ENCODE measurements around the gene BUD31.

Gene BUD31

GRCh38 chr7:99448855-99449254 is 40.1 kb downstream of the BUD31 start:
- Mint-ChIP-seq H3K4me3 (no peak overlapping the region), H3K27me3 (no peaks in the 10 kb centered on the region), H3K9me3 (no peaks in the 10 kb centered on the region), H3K4me1 (peaks cover 8% of the 10 kb centered on the region), H3K36me3 (peaks cover 20% of the 10 kb centered on the region), H3K27ac (no peak overlapping the region)
- ATAC-seq (ENCODE audit: low read depth) (no peak), DNase-seq (ENCODE audit: low spot score in 2 of 2) (no peak)

- Mint-ChIP-seq H3K27ac (peak overlapping the region; percentile 65), H3K9me3 (no peaks in the 10 kb centered on the region), H3K4me3 (no peak overlapping the region), H3K36me3 (peaks cover 21% of the 10 kb centered on the region), H3K27me3 (no peaks in the 10 kb centered on the region), H3K4me1 (peaks cover 6% of the 10 kb centered on the region)
- ATAC-seq (ENCODE audit: low read depth) (no peak), DNase-seq (ENCODE audit: low spot score in 2 of 2) (no peak)
These were observed 40.6 kb downstream of the BUD31 start for GRCh38 chr7:99449326-99449725.

GRCh38 chr7:99451936-99452335 is 43.2 kb downstream of the BUD31 start:
- Mint-ChIP-seq H3K4me1 (peaks cover 6% of the 10 kb centered on the region), H3K9me3 (no peaks in the 10 kb centered on the region), H3K27me3 (no peaks in the 10 kb centered on the region), H3K27ac (no peak overlapping the region), H3K36me3 (peaks cover 18% of the 10 kb centered on the region), H3K4me3 (no peak overlapping the region)
- DNase-seq (ENCODE audit: low spot score in 2 of 2) (no peak), ATAC-seq (ENCODE audit: low read depth) (no peak)

- no peak for DNase-seq (ENCODE audit: low spot score in 2 of 2)
- no peak overlapping the region for H3K27ac Mint-ChIP-seq
- peaks cover 18% of the 10 kb centered on the region for H3K36me3 Mint-ChIP-seq
These were observed 43.8 kb downstream of the BUD31 start for GRCh38 chr7:99452541-99452940.

GRCh38 chr7:99453105-99453504 is 44.3 kb downstream of the BUD31 start:
- Mint-ChIP-seq H3K9me3 (no peaks in the 10 kb centered on the region), H3K36me3 (peaks cover 18% of the 10 kb centered on the region), H3K27ac (no peak overlapping the region), H3K4me1 (peaks cover 6% of the 10 kb centered on the region), H3K4me3 (no peak overlapping the region), H3K27me3 (no peaks in the 10 kb centered on the region)
- ATAC-seq (ENCODE audit: low read depth) (no peak), DNase-seq (ENCODE audit: low spot score in 2 of 2) (no peak)

More at GRCh38 chr7:99452541-99452940, 43.8 kb downstream of the BUD31 start:
- H3K4me3 Mint-ChIP-seq: no peak overlapping the region
- no peaks in the 10 kb centered on the region for H3K9me3 Mint-ChIP-seq
- peaks cover 6% of the 10 kb centered on the region for H3K4me1 Mint-ChIP-seq
- no peak for ATAC-seq (ENCODE audit: low read depth)
- H3K27me3 Mint-ChIP-seq: no peaks in the 10 kb centered on the region

GRCh38 chr7:99455874-99456273 is 47.1 kb downstream of the BUD31 start:
- Mint-ChIP-seq H3K4me3 (no peak overlapping the region), H3K4me1 (peaks cover 9% of the 10 kb centered on the region), H3K27ac (no peak overlapping the region), H3K27me3 (no peaks in the 10 kb centered on the region), H3K9me3 (no peaks in the 10 kb centered on the region), H3K36me3 (peaks cover 14% of the 10 kb centered on the region)
- DNase-seq (ENCODE audit: low spot score in 2 of 2) (no peak), ATAC-seq (ENCODE audit: low read depth) (no peak)

- DNase-seq (ENCODE audit: low spot score in 2 of 2) (no peak), ATAC-seq (ENCODE audit: low read depth) (no peak)
- Mint-ChIP-seq H3K4me1 (peaks cover 9% of the 10 kb centered on the region), H3K4me3 (no peak overlapping the region), H3K9me3 (no peaks in the 10 kb centered on the region), H3K27ac (no peak overlapping the region), H3K36me3 (peaks cover 11% of the 10 kb centered on the region), H3K27me3 (no peaks in the 10 kb centered on the region)
These were observed 47.5 kb downstream of the BUD31 start for GRCh38 chr7:99456288-99456687.

GRCh38 chr7:99457050-99457649 is 48.4 kb downstream of the BUD31 start:
- peaks cover 9% of the 10 kb centered on the region for H3K4me1 Mint-ChIP-seq
- no peaks in the 10 kb centered on the region for H3K9me3 Mint-ChIP-seq
- H3K4me3 Mint-ChIP-seq: no peak overlapping the region
- no peak overlapping the region for H3K27ac Mint-ChIP-seq
- DNase-seq (ENCODE audit: low spot score in 2 of 2) (no peak), ATAC-seq (ENCODE audit: low read depth) (no peak)
- H3K27me3 Mint-ChIP-seq: no peaks in the 10 kb centered on the region
- peaks cover 11% of the 10 kb centered on the region for H3K36me3 Mint-ChIP-seq

GRCh38 chr7:99457650-99458493 is 49.1 kb downstream of the BUD31 start:
- Mint-ChIP-seq H3K4me3 (no peak overlapping the region), H3K27ac (no peak overlapping the region), H3K36me3 (peaks cover 11% of the 10 kb centered on the region), H3K27me3 (no peaks in the 10 kb centered on the region), H3K4me1 (peaks cover 11% of the 10 kb centered on the region), H3K9me3 (no peaks in the 10 kb centered on the region)
- DNase-seq (ENCODE audit: low spot score in 2 of 2) (no peak), ATAC-seq (ENCODE audit: low read depth) (no peak)

- no peak overlapping the region for H3K27ac Mint-ChIP-seq
- DNase-seq (ENCODE audit: low spot score in 2 of 2): no peak
- no peak overlapping the region for H3K4me3 Mint-ChIP-seq
- H3K9me3 Mint-ChIP-seq: no peaks in the 10 kb centered on the region
- peaks cover 7% of the 10 kb centered on the region for H3K36me3 Mint-ChIP-seq
- no peaks in the 10 kb centered on the region for H3K27me3 Mint-ChIP-seq
- H3K4me1 Mint-ChIP-seq: peaks cover 16% of the 10 kb centered on the region
- peak; percentile 41 for ATAC-seq (ENCODE audit: low read depth)
These were observed 50.3 kb downstream of the BUD31 start for GRCh38 chr7:99459087-99459486.

- ATAC-seq (ENCODE audit: low read depth) (no peak), DNase-seq (ENCODE audit: low spot score in 2 of 2) (no peak)
- Mint-ChIP-seq H3K4me1 (peaks cover 21% of the 10 kb centered on the region), H3K27me3 (no peaks in the 10 kb centered on the region), H3K9me3 (no peaks in the 10 kb centered on the region), H3K27ac (no peak overlapping the region), H3K36me3 (peaks cover 6% of the 10 kb centered on the region), H3K4me3 (no peak overlapping the region)
These were observed 51.9 kb downstream of the BUD31 start for GRCh38 chr7:99460651-99461050.

GRCh38 chr7:99461221-99461620 is 52.5 kb downstream of the BUD31 start:
- Mint-ChIP-seq H3K4me3 (no peak overlapping the region), H3K36me3 (peaks cover 6% of the 10 kb centered on the region), H3K27me3 (no peaks in the 10 kb centered on the region), H3K27ac (no peak overlapping the region), H3K4me1 (peaks cover 24% of the 10 kb centered on the region), H3K9me3 (no peaks in the 10 kb centered on the region)
- DNase-seq (ENCODE audit: low spot score in 2 of 2) (no peak), ATAC-seq (ENCODE audit: low read depth) (no peak)

- Mint-ChIP-seq H3K9me3 (no peaks in the 10 kb centered on the region), H3K36me3 (peaks cover 2% of the 10 kb centered on the region), H3K4me3 (peak overlapping the region; percentile 92), H3K27me3 (no peaks in the 10 kb centered on the region), H3K27ac (peak overlapping the region; percentile 87), H3K4me1 (peaks cover 22% of the 10 kb centered on the region)
- no peak for DNase-seq (ENCODE audit: low spot score in 2 of 2)
- ATAC-seq (ENCODE audit: low read depth): no peak
These were observed 56.6 kb downstream of the BUD31 start for GRCh38 chr7:99465421-99465768.

- Mint-ChIP-seq H3K4me1 (peaks cover 21% of the 10 kb centered on the region), H3K9me3 (no peaks in the 10 kb centered on the region), H3K27me3 (no peaks in the 10 kb centered on the region), H3K36me3 (no peaks in the 10 kb centered on the region), H3K27ac (no peak overlapping the region), H3K4me3 (no peak overlapping the region)
- ATAC-seq (ENCODE audit: low read depth) (no peak), DNase-seq (ENCODE audit: low spot score in 2 of 2) (no peak)
These were observed 59.7 kb downstream of the BUD31 start for GRCh38 chr7:99468336-99468918.

Data from memory B cell (primary cell).